Measurements from ENCODE around the gene GRIN2C. TPM values are rescaled to one million over a fixed set of nuclear protein-coding genes. Genes with fewer than 3 reads are reported as not detected.

The GRIN2C gene
- total and polyA plus RNA-seq, 2 of the 4 experiments (the other 2 are of a cell fraction) = 0.22 TPM; not detected in 1

GRCh38 chr17:74853669-74854068, 6.0 kb downstream of the GRIN2C start:
- Histone ChIP-seq H2AFZ (replicated peaks; ENCODE audit: low read length, poor library complexity) (no peak overlapping the region), H3K9ac (ENCODE audit: low read depth, low read length) (no peak overlapping the region), H3K18ac (ENCODE audit: low read depth, low read length) (no peak overlapping the region), H3K14ac (replicated peaks; ENCODE audit: low read depth, low read length) (no peak overlapping the region), H3K9me1 (ENCODE audit: insufficient read depth, low read length) (no peaks in the 10 kb centered on the region), H2BK120ac (ENCODE audit: low read depth, low read length) (no peak overlapping the region), H2BK15ac (ENCODE audit: low read depth, low read length) (no peak overlapping the region), H3K9me3 (ENCODE audit: control insufficient read depth, insufficient read depth, low read length) (peaks cover 2% of the 10 kb centered on the region; the same call in 1 of the 2 replicates), H2BK20ac (ENCODE audit: low read depth, low read length) (no peak overlapping the region), H2AK5ac (ENCODE audit: low read depth, low read length) (no peak overlapping the region), H3K4ac (ENCODE audit: low read depth, low read length) (no peak overlapping the region), H2AK9ac (replicated peaks; ENCODE audit: low read depth, low read length, poor library complexity) (no peak overlapping the region), H3K4me3 (ENCODE audit: insufficient read depth, low read depth, low read length) (no peak overlapping the region), H3K79me1 (ENCODE audit: low read depth in 1 of 2, low read length in 2 of 2) (no peaks in the 10 kb centered on the region), H4K8ac (ENCODE audit: low read depth in 2 of 2, low read length in 2 of 2) (no peak overlapping the region), H4K20me1 (ENCODE audit: insufficient read depth, low read length) (no peaks in the 10 kb centered on the region; the same call in 1 of the 2 replicates), H3K4me1 (ENCODE audit: control insufficient read depth, insufficient read depth, low read length) (no peaks in the 10 kb centered on the region; the same call in 1 of the 2 replicates), H3K27ac (ENCODE audit: insufficient read depth, low read length) (no peak overlapping the region), H2BK5ac (ENCODE audit: low read depth, low read length, poor library complexity, severe bottlenecking) (no peak overlapping the region), H3K36me3 (ENCODE audit: control insufficient read depth, insufficient read depth, low read length) (no peaks in the 10 kb centered on the region), H3K56ac (ENCODE audit: extremely low read depth, insufficient read depth, low read length) (no peak overlapping the region), H3K4me2 (ENCODE audit: low read depth, low read length) (no peak overlapping the region), H4K5ac (ENCODE audit: low read depth, low read length) (no peak overlapping the region), H3K23ac (ENCODE audit: low read depth, low read length) (no peak overlapping the region), H3K27me3 (ENCODE audit: control insufficient read depth, insufficient read depth, low read length) (peaks cover 68% of the 10 kb centered on the region), H4K91ac (ENCODE audit: insufficient read depth, low read depth, low read length) (no peak overlapping the region)
- CTCF ChIA-PET = no interaction called here
- dilution Hi-C loops (cut with HindIII; ENCODE audit: low sequenced_read_pairs, unreplicated experiment) (no loop called here), in situ Hi-C loops (cut with MboI; ENCODE audit: low sequenced_read_pairs) (loop anchor here (25.0 kb wide), 1 partner anchor 641 kb away; the partner anchor contains the start of genes RPL38 and TTYH2), intact Hi-C loops (cut with micrococcal nuclease) (no loop called here)
- WGBS, 2 experiments (ENCODE audit: extremely low coverage in 2 of 2, insufficient read length in 1 of 2) = 69% methylated on average over 5 of the region's 8 CpGs; no CpG with 5 or more reads in 1 of the 2 experiments
- no peak for ATAC-seq (ENCODE audit: low read depth)
- BruUV-seq (replicated peaks) = no TSS peak
- DNase-seq = no peak
- no peak for TF ChIP-seq NFE2L2 (IDR thresholded peaks at IDR 0.05; ENCODE audit: low read depth, low read length)
- TF ChIP-seq RCOR1 (IDR thresholded peaks at IDR 0.05; ENCODE audit: insufficient replicate concordance, low read length) = no peak
- no peak for TF ChIP-seq CTCF (conservative IDR thresholded peaks at IDR 0.05; ENCODE audit: low read depth, low read length)
- no peak for TF ChIP-seq USF2 (IDR thresholded peaks at IDR 0.05; ENCODE audit: low read depth, low read length)
- no peak for TF ChIP-seq MXI1 (IDR thresholded peaks at IDR 0.05; ENCODE audit: borderline replicate concordance, low read depth, low read length)
- no peak for TF ChIP-seq RAD21 (IDR thresholded peaks at IDR 0.05; ENCODE audit: low read length)
- TF ChIP-seq MAFK (IDR thresholded peaks at IDR 0.05; ENCODE audit: low read depth, low read length) = no peak
- no peak for TF ChIP-seq BHLHE40 (IDR thresholded peaks at IDR 0.05; ENCODE audit: low read depth, low read length)
- POLR2A ChIA-PET (ENCODE audit: unreplicated experiment) = no interaction called here

All from IMR-90 (cell line).